ENCODE measurements around the gene GTPBP2. TPM values are rescaled to one million over a fixed set of nuclear protein-coding genes. Genes with fewer than 3 reads are reported as not detected.

The GTPBP2 gene
- polyA plus RNA-seq, 1 of the 3 experiments (the other 2 are of a cell fraction): 83.7 TPM

- POLR2A ChIA-PET: interaction anchor here (0.6 to 1.5 kb wide), 2 partner anchors 21 to 359 kb away, joined by 3 to 5 read pairs; partner anchors contain the start of gene GTPBP2
These were observed 20.3 kb downstream of the GTPBP2 start for GRCh38 chr6:43608807-43609206.

More at GRCh38 chr6:43608807-43609206, 20.3 kb downstream of the GTPBP2 start:
- CTCF ChIA-PET: interaction anchor here (0.6 to 3.7 kb wide), 44 partner anchors 9 to 583 kb away, joined by 3 to 39 read pairs (median 4); partner anchors contain the start of genes GTPBP2, MAD2L1BP, MRPS18A and XPO5
- Histone ChIP-seq H3K79me2 (ENCODE audit: insufficient read depth) (peaks cover 22% of the 10 kb centered on the region), H3K36me3 (replicated peaks in 1 of 2; ENCODE audit: control insufficient read depth in 1 of 2, insufficient read depth in 2 of 2, low read length in 1 of 2) (peaks cover 39 to 72% of the 10 kb centered on the region in 2 experiments), H2AFZ (ENCODE audit: low read depth) (no peak overlapping the region), H3K9me2 (no peaks in the 10 kb centered on the region), H3K4me3 (ENCODE audit: low read depth in 2 of 2, low read length in 1 of 2) (no peak overlapping the region), H3K9ac (no peak overlapping the region), H3K27me3 (ENCODE audit: insufficient read depth) (no peaks in the 10 kb centered on the region), H3K9me3 (no peaks in the 10 kb centered on the region), H4K20me1 (ENCODE audit: insufficient read depth) (0 out of 2 replicates have a peak, but pooled peaks cover 3% of the 10 kb centered on the region), H3K4me2 (no peak overlapping the region), H3K27ac (ENCODE audit: low read depth in 2 of 2, low read length in 1 of 2) (no peak overlapping the region), H3F3A (replicated peaks; ENCODE audit: insufficient read depth) (peaks cover 17% of the 10 kb centered on the region), H3K4me1 (ENCODE audit: control insufficient read depth in 1 of 2, insufficient read depth in 2 of 2, low read depth in 1 of 2, low read length in 1 of 2) (peaks cover 0 to 9% of the 10 kb centered on the region in 2 experiments; a peak in 2 of 4 replicates)
- no peak for TF ChIP-seq SMC3 (IDR thresholded peaks at IDR 0.05; ENCODE audit: low read depth, low read length)
- TF ChIP-seq RXRA (IDR thresholded peaks at IDR 0.05; ENCODE audit: borderline replicate concordance, low read depth): no peak
- no peak for TF ChIP-seq USF1 (IDR thresholded peaks at IDR 0.05; ENCODE audit: borderline replicate concordance, low read depth)
- no peak for TF ChIP-seq POLR2AphosphoS5 (IDR thresholded peaks at IDR 0.05; ENCODE audit: low read depth, low read length)
- no peak for TF ChIP-seq USF2 (IDR thresholded peaks at IDR 0.05; ENCODE audit: borderline replicate concordance, low read depth, low read length)
- TF ChIP-seq PBX3 (IDR thresholded peaks at IDR 0.05): no peak
- no peak for TF ChIP-seq FOSL2 (IDR thresholded peaks at IDR 0.05; ENCODE audit: borderline replicate concordance, low read depth)
- no peak for TF ChIP-seq CHD2 (IDR thresholded peaks at IDR 0.05; ENCODE audit: low read length, partially characterized antibody)
- TF ChIP-seq IRF3 (IDR thresholded peaks at IDR 0.05; ENCODE audit: low read depth, low read length): no peak
- no peak for TF ChIP-seq TCF12 (IDR thresholded peaks at IDR 0.05)
- TF ChIP-seq EP300 (IDR thresholded peaks at IDR 0.05; ENCODE audit: borderline replicate concordance in 1 of 2, low read depth in 1 of 2, low read length in 1 of 2): no peak
- no peak for TF ChIP-seq MXI1 (IDR thresholded peaks at IDR 0.05; ENCODE audit: low read depth, low read length)
- no peak for TF ChIP-seq RCOR1 (IDR thresholded peaks at IDR 0.05; ENCODE audit: low read length)
- TF ChIP-seq EZH2phosphoT487 (IDR thresholded peaks at IDR 0.05; ENCODE audit: borderline replicate concordance, low read depth): no peak
- no peak for TF ChIP-seq RAD21 (IDR thresholded peaks at IDR 0.05; ENCODE audit: low read length)
- TF ChIP-seq RFX5 (IDR thresholded peaks at IDR 0.05; ENCODE audit: low read length): no peak
- no peak for DNase-seq
- WGBS (ENCODE audit: low lambda C conversion rate): 90% methylated on average over 1 of the region's 1 CpG

All from SK-N-SH (cell line).